GM23338 (cell line): ENCODE measurements around the gene MAST4.

Source experiments
- CREB1 ChIP-seq: fragments of 250-450 bp; sonication (Bioruptor Pico); IDR thresholded peaks from 2 replicates; pipeline ENCODE4 v1.5.0; 2020; ENCODE audit warnings: low read depth, mild to moderate bottlenecking, moderate library complexity
- EZH2 ChIP-seq: fragments of 200-600 bp; sonication (generic); IDR thresholded peaks from one replicate; pipeline ENCODE4 v1.8.0; 2017; ENCODE audit warnings: antibody characterized with exemption, mild to moderate bottlenecking, low read depth; ENCODE audit not compliant: unreplicated experiment
- EZH2phosphoT487 ChIP-seq: fragments of 200-600 bp; sonication (generic); IDR thresholded peaks from one replicate; pipeline ENCODE4 v1.8.1; 2018; ENCODE audit warnings: antibody characterized with exemption; ENCODE audit not compliant: unreplicated experiment
- JUNB ChIP-seq: IDR thresholded peaks from one replicate; pipeline ENCODE4 v1.6.1; 2016; ENCODE audit warnings: antibody characterized with exemption; ENCODE audit not compliant: unreplicated experiment
- NANOG ChIP-seq: IDR thresholded peaks from 2 replicates; pipeline ENCODE4 v1.6.1; 2016; ENCODE audit warnings: antibody characterized with exemption, borderline replicate concordance
- POLR2AphosphoS5 ChIP-seq: IDR thresholded peaks from 2 replicates; pipeline ENCODE4 v1.6.1; 2016; ENCODE audit warnings: antibody characterized with exemption, low read depth
- STAT1 ChIP-seq: IDR thresholded peaks from one replicate; pipeline ENCODE4 v1.6.1; 2016; ENCODE audit warnings: antibody characterized with exemption; ENCODE audit not compliant: unreplicated experiment
- ZNF114 ChIP-seq: fragments of 250-450 bp; sonication (Bioruptor Pico); IDR thresholded peaks from 2 replicates; pipeline ENCODE4 v1.5.0; 2020; ENCODE audit warnings: mild to moderate bottlenecking, moderate library complexity
- ZNF331 ChIP-seq: fragments of 250-450 bp; sonication (Bioruptor Pico); IDR thresholded peaks from 2 replicates; pipeline ENCODE4 v1.5.0; 2020; ENCODE audit warnings: low read depth, mild to moderate bottlenecking, moderate library complexity
- TF ChIP-seq, protein P1 (sequence below), 2 experiments: fragments of 200-600 bp in 1 of 2; sonication (generic) in 1 of 2; conservative IDR thresholded peaks; 2 replicates each; pipeline versions ENCODE4 v1.5.1 to v1.6.1; 2016 to 2017; ENCODE audit warnings: antibody characterized with exemption in 2 of 2, low read depth in 2 of 2, mild to moderate bottlenecking in 2 of 2, moderate library complexity in 1 of 2
- TF ChIP-seq, protein P2 (sequence below): IDR thresholded peaks from one replicate; pipeline ENCODE4 v1.6.1; 2018; ENCODE audit warnings: antibody characterized with exemption; ENCODE audit not compliant: unreplicated experiment
- TF ChIP-seq, protein P3 (sequence below): IDR thresholded peaks from 2 replicates; pipeline ENCODE4 v1.6.1; 2016; ENCODE audit warnings: antibody characterized with exemption

DNA sequence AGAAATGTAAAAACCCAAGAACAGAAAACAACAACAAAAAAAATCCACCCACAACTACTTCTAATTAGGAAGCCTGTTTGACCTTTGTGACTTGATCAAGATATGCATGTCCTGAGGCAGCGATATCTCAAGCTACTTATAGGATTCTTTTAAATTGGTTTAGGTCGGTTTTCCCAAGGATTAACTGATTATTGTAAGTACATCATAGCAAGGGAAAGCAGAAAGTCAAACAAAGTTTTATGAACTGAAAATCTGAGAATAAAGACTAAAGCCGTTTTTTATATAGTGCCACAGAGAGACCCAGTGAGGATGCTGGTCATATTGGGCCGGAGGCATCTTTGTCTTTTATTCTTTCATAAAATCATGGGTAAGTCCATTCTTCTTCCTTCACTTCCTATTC is 528.4 kb downstream of the MAST4 start:
- TF ChIP-seq, protein P1, sequence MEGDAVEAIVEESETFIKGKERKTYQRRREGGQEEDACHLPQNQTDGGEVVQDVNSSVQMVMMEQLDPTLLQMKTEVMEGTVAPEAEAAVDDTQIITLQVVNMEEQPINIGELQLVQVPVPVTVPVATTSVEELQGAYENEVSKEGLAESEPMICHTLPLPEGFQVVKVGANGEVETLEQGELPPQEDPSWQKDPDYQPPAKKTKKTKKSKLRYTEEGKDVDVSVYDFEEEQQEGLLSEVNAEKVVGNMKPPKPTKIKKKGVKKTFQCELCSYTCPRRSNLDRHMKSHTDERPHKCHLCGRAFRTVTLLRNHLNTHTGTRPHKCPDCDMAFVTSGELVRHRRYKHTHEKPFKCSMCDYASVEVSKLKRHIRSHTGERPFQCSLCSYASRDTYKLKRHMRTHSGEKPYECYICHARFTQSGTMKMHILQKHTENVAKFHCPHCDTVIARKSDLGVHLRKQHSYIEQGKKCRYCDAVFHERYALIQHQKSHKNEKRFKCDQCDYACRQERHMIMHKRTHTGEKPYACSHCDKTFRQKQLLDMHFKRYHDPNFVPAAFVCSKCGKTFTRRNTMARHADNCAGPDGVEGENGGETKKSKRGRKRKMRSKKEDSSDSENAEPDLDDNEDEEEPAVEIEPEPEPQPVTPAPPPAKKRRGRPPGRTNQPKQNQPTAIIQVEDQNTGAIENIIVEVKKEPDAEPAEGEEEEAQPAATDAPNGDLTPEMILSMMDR (conservative IDR thresholded peaks at IDR 0.05; ENCODE audit: low read depth in 2 of 2): no peak
- TF ChIP-seq EZH2phosphoT487: no peak
- TF ChIP-seq, protein P2, sequence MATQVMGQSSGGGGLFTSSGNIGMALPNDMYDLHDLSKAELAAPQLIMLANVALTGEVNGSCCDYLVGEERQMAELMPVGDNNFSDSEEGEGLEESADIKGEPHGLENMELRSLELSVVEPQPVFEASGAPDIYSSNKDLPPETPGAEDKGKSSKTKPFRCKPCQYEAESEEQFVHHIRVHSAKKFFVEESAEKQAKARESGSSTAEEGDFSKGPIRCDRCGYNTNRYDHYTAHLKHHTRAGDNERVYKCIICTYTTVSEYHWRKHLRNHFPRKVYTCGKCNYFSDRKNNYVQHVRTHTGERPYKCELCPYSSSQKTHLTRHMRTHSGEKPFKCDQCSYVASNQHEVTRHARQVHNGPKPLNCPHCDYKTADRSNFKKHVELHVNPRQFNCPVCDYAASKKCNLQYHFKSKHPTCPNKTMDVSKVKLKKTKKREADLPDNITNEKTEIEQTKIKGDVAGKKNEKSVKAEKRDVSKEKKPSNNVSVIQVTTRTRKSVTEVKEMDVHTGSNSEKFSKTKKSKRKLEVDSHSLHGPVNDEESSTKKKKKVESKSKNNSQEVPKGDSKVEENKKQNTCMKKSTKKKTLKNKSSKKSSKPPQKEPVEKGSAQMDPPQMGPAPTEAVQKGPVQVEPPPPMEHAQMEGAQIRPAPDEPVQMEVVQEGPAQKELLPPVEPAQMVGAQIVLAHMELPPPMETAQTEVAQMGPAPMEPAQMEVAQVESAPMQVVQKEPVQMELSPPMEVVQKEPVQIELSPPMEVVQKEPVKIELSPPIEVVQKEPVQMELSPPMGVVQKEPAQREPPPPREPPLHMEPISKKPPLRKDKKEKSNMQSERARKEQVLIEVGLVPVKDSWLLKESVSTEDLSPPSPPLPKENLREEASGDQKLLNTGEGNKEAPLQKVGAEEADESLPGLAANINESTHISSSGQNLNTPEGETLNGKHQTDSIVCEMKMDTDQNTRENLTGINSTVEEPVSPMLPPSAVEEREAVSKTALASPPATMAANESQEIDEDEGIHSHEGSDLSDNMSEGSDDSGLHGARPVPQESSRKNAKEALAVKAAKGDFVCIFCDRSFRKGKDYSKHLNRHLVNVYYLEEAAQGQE: no peak
- no peak for TF ChIP-seq POLR2AphosphoS5
- TF ChIP-seq EZH2: no peak
- TF ChIP-seq NANOG: no peak
- no peak for TF ChIP-seq JUNB
- TF ChIP-seq STAT1: no peak
- TF ChIP-seq CREB1: no peak
- no peak for TF ChIP-seq ZNF331 (CRISPR knock-in tag)
- no peak for TF ChIP-seq ZNF114
- TF ChIP-seq, protein P3, sequence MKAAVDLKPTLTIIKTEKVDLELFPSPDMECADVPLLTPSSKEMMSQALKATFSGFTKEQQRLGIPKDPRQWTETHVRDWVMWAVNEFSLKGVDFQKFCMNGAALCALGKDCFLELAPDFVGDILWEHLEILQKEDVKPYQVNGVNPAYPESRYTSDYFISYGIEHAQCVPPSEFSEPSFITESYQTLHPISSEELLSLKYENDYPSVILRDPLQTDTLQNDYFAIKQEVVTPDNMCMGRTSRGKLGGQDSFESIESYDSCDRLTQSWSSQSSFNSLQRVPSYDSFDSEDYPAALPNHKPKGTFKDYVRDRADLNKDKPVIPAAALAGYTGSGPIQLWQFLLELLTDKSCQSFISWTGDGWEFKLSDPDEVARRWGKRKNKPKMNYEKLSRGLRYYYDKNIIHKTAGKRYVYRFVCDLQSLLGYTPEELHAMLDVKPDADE: no peak
